Measurements from ENCODE around the gene RORB. TPM values are rescaled to one million over a fixed set of nuclear protein-coding genes. Genes with fewer than 3 reads are reported as not detected.

RORB gene
- total and polyA plus RNA-seq, 11 donors: 0.53 to 10.2 (median 3.4) TPM

DNA sequence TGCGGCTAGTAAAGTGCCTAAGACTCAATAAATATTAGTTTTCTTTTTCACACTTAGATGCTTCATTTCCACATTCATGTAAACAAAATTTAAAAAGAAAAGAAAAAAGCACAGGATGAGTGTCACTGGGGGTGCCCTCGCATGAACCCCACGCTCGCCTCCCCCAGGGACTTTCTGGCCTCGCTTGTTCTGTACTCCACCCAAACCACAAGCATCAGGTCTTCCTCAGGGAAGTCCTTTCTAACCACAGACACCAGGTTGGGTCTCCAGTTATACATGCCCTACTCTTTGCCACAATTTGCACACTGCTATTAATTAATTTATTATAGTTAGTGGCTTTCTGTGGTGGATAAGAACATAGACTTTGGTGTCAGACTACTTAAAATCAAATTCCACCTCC is 92.4 kb downstream of the RORB start:
- ATAC-seq (no peak), DNase-seq (no peak)
- no peaks in the 10 kb centered on the region for H3K27me3 ChIP-seq
- H3K36me3 ChIP-seq: no peaks in the 10 kb centered on the region
- TF ChIP-seq POLR2A (IDR thresholded peaks at IDR 0.05) (no peak), CTCF (IDR thresholded peaks at IDR 0.05) (no peak)
- intact Hi-C loops (cut with DNase I): no loop called here
- H3K9me3 ChIP-seq: no peaks in the 10 kb centered on the region
- no peaks in the 10 kb centered on the region for H3K4me1 ChIP-seq
- no peak overlapping the region for H3K27ac ChIP-seq
- H3K4me3 ChIP-seq: no peak overlapping the region
- 80 to 84% (median 83%) methylated on average over 5 of the region's 5 CpGs for WGBS, 4 donors

GRCh38 chr9:74595286-74595685 is 98.2 kb downstream of the RORB start:
- no peak for TF ChIP-seq POLR2A (IDR thresholded peaks at IDR 0.05)
- TF ChIP-seq CTCF (IDR thresholded peaks at IDR 0.05): no peak
- H3K27ac ChIP-seq: no peak overlapping the region
- DNase-seq (no peak), ATAC-seq (no peak)
- 78 to 84% (median 80%) methylated on average over 2 of the region's 2 CpGs for whole genome bisulfite sequencing, 4 donors
- H3K27me3 ChIP-seq: no peaks in the 10 kb centered on the region
- no peaks in the 10 kb centered on the region for H3K4me1 ChIP-seq
- intact Hi-C loops (cut with DNase I): no loop called here
- H3K36me3 ChIP-seq: no peaks in the 10 kb centered on the region
- no peak overlapping the region for H3K4me3 ChIP-seq
- no peaks in the 10 kb centered on the region for H3K9me3 ChIP-seq

- Histone ChIP-seq H3K27ac (no peak overlapping the region), H3K36me3 (no peaks in the 10 kb centered on the region), H3K4me1 (no peaks in the 10 kb centered on the region), H3K27me3 (no peaks in the 10 kb centered on the region), H3K4me3 (no peak overlapping the region), H3K9me3 (no peaks in the 10 kb centered on the region)
- ATAC-seq (no peak), DNase-seq (no peak)
- WGBS, 4 donors: 74 to 82% (median 76%) methylated on average over 3 of the region's 3 CpGs
- TF ChIP-seq POLR2A (IDR thresholded peaks at IDR 0.05) (no peak), CTCF (IDR thresholded peaks at IDR 0.05) (no peak)
- intact Hi-C loops (cut with DNase I): no loop called here
Observed at GRCh38 chr9:74598874-74599273, 101.7 kb downstream of the RORB start.

DNA sequence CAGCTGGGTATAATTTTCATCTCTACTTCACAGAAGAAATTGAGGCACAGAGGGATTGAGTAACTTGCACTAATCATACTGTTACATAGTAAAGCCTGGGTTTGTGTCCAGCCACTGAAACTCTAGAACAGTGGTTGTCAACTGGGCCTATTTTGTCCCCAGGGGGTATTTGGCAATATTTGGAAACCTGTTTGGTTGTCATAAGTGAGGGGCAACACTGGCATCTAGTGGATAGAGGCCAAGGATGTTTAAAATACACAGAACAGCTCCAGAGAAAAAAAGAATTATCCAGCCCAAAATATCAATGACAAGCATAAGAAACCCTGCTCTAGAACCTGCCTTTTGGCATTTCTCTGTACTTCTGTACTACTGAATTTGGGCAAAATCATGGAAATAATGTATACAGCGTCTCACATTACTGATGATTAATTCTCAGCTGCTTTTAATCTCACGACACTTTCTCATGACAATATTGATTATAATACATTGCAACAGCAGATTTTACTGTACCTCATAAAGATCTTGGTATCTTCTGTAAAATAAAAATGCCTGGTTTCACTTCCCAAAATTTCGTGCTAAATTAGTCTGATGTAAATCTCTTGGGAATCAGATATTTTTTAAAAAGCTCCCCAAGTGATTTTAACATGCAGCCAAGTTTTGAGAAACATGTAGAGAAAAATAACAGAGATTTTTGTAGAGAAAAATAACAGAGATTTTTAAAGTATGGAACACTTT is 112.7 kb downstream of the RORB start:
- Histone ChIP-seq H3K9me3 (no peaks in the 10 kb centered on the region), H3K4me3 (no peak overlapping the region), H3K4me1 (no peaks in the 10 kb centered on the region), H3K27me3 (no peaks in the 10 kb centered on the region), H3K27ac (no peak overlapping the region), H3K36me3 (no peaks in the 10 kb centered on the region)
- intact Hi-C loops (cut with DNase I): loop anchor here in 1 of 10 donors (10.0 kb wide), 1 partner anchor 265 kb away; no protein-coding TSS in a partner anchor
- no peak for ATAC-seq
- DNase-seq: no peak
- TF ChIP-seq CTCF (IDR thresholded peaks at IDR 0.05) (no peak), POLR2A (IDR thresholded peaks at IDR 0.05) (no peak)
- WGBS, 4 donors: 56 to 66% (median 62%) methylated on average over 3 of the region's 3 CpGs
